ENCODE measurements around the gene TRPM5.

Gene TRPM5

GRCh38 chr11:2420502-2421225 is 23.6 kb downstream of the TRPM5 start:
- DNase-seq (ENCODE audit: low spot score), result peak; percentile 96

GRCh38 chr11:2419638-2420501 is 24.4 kb downstream of the TRPM5 start:
- DNase-seq (ENCODE audit: low spot score), result peak; percentile 90

- DNase-seq (ENCODE audit: low spot score), result no peak
These were observed 25.5 kb downstream of the TRPM5 start for GRCh38 chr11:2418693-2419360.

- DNase-seq (ENCODE audit: low spot score), result no peak
These were observed 26.2 kb downstream of the TRPM5 start for GRCh38 chr11:2417856-2418692.

- DNase-seq (ENCODE audit: low spot score), result no peak
These were observed 27.5 kb downstream of the TRPM5 start for GRCh38 chr11:2416765-2417164.

GRCh38 chr11:2415601-2416380 is 28.5 kb downstream of the TRPM5 start:
- DNase-seq (ENCODE audit: low spot score), result no peak

GRCh38 chr11:2415171-2415570 is 29.1 kb downstream of the TRPM5 start:
- DNase-seq (ENCODE audit: low spot score), result no peak

GRCh38 chr11:2414616-2415015 is 29.7 kb downstream of the TRPM5 start:
- DNase-seq (ENCODE audit: low spot score), result no peak

GRCh38 chr11:2413742-2414579 is 30.4 kb downstream of the TRPM5 start:
- DNase-seq (ENCODE audit: low spot score), result no peak

- DNase-seq (ENCODE audit: low spot score), result no peak
These were observed 32.0 kb downstream of the TRPM5 start for GRCh38 chr11:2412323-2412722.

- DNase-seq (ENCODE audit: low spot score), result no peak
These were observed 32.6 kb downstream of the TRPM5 start for GRCh38 chr11:2411446-2412305.

GRCh38 chr11:2410616-2411015 is 33.7 kb downstream of the TRPM5 start:
- DNase-seq (ENCODE audit: low spot score), result no peak

GRCh38 chr11:2409611-2410468 is 34.5 kb downstream of the TRPM5 start:
- DNase-seq (ENCODE audit: low spot score), result no peak

GRCh38 chr11:2409126-2409525 is 35.2 kb downstream of the TRPM5 start:
- DNase-seq (ENCODE audit: low spot score), result no peak

- no peak for DNase-seq (ENCODE audit: low spot score)
These were observed 35.6 kb downstream of the TRPM5 start for GRCh38 chr11:2408671-2409070.

GRCh38 chr11:2406878-2407410 is 37.4 kb downstream of the TRPM5 start:
- no peak for DNase-seq (ENCODE audit: low spot score)

- no peak for DNase-seq (ENCODE audit: low spot score)
These were observed 37.9 kb downstream of the TRPM5 start for GRCh38 chr11:2406451-2406850.

GRCh38 chr11:2404735-2405196 is 39.5 kb downstream of the TRPM5 start:
- DNase-seq (ENCODE audit: low spot score), result no peak

All from AG20443 (cell line).